GM13976 (cell line): ENCODE results near the gene GABARAPL2.

Source experiments
- DNase-seq: peaks from one replicate; pipeline ENCODE4 v3.0.0; 2012; ENCODE audit warnings: low spot score
- in situ Hi-C: fragments of 300-500 bp; cut with MboI; formaldehyde crosslinking; loops from one replicate; pipeline ENCODE4 v1.12.0; 2022; ENCODE audit warnings: low sequenced_read_pairs, mixed read lengths, inconsistent platforms; ENCODE audit not compliant: unreplicated experiment
- TF ChIP-seq, protein P1 (sequence below): IDR thresholded peaks from 2 replicates; pipeline ENCODE4 v1.5.1; 2012; ENCODE audit warnings: borderline replicate concordance, mild to moderate bottlenecking; ENCODE audit not compliant: insufficient read depth; ENCODE audit errors: extremely low read depth, missing control alignments, control extremely low read depth

Gene GABARAPL2

DNA sequence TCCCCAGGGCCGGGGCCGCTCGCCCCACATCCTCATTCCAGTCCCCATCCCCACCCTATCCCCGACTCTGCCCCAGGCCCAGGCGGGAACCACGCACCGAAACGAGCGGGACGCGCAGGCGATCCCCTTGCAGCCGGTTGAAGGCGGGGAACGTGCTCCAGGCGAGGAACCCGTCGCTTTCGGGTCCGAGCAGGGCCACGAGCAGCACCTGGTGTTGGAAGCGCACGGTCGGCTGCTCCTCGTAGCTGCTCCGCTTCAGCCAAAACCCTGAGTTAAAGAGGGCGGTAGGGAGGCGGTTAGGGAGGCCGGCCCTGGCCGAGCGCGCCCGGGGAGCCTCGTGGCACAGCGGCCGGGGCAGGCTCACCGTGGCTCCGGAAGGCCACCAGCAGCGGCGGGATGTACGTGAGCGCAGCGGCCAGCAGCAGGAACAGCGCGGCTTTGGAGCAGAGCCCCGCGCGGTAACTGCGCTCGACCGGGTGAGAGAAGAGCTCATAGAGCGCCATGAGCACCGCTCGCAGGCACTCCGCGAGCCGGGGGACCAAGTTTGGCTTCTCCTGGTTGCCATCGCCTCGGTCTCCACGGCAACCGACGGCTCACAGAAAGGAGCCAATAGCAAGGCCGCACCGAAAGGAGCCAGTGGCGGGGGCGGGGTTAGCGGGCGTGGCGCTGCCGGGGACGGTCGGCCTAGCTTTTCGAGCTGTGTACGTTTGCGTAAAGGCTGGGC is 10.3 kb upstream of the GABARAPL2 start, which contains the start of gene TMEM231:
TMEM231 (minus strand) TSS at position 546 of the 724 bp plus-strand sequence; CDS start at position 503, 43 bp downstream.
- in situ Hi-C loops = no loop called here
- peak; percentile 97 for DNase-seq
- TF ChIP-seq, protein P1, sequence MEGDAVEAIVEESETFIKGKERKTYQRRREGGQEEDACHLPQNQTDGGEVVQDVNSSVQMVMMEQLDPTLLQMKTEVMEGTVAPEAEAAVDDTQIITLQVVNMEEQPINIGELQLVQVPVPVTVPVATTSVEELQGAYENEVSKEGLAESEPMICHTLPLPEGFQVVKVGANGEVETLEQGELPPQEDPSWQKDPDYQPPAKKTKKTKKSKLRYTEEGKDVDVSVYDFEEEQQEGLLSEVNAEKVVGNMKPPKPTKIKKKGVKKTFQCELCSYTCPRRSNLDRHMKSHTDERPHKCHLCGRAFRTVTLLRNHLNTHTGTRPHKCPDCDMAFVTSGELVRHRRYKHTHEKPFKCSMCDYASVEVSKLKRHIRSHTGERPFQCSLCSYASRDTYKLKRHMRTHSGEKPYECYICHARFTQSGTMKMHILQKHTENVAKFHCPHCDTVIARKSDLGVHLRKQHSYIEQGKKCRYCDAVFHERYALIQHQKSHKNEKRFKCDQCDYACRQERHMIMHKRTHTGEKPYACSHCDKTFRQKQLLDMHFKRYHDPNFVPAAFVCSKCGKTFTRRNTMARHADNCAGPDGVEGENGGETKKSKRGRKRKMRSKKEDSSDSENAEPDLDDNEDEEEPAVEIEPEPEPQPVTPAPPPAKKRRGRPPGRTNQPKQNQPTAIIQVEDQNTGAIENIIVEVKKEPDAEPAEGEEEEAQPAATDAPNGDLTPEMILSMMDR = no peak

DNA sequence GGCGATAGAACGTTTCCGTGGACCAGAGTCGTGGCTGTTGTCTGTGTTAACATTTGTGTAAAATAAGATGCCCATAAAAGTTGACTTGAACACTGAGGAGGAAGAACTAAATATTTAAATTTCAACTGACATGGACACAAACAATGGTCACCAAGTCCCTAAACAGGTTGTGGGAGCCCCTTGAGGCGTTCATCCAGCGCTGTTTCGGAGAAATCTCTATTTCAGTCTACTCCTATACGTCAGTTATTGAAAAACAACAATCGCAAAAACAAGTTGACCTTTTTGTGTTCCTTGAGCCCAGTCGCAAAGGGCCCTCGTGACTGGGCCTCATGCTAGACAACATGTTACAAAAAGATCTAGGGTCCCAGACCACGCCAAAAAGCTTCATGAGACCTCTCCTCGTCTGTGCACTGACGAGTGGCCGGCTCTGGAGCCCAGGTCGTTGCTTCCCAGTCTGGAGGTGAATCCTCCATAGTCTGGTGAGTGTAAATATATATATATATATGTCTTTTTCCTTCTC is 9.7 kb upstream of the GABARAPL2 start:
- no peak for DNase-seq
- TF ChIP-seq, protein P1 = no peak
- in situ Hi-C loops = no loop called here

DNA sequence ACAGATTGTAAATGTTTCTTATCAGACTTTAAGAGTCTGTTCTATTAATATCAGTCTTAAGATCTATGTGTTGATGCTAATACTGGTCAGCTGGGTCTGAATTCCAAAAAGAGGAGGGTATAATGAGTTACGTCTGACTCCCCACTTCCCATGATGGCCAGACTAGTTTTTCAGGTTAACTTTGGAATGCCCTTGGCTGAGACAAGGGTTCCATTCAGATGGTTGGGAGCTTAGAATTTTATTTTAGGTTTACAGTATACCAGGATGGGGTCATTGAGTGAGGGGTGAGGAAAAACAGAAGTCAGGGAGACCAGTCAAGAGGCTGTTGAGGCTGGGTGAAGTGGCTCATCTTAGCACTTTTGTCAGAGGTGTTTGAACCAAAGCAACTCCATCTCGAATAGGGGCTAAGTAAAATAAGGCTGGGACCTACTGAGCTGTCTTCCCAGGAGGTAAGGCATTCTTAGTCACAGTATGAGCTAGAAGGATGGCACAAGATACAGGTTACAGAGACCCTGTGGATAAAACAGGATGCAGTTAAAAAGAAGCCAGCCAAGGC is 7.3 kb upstream of the GABARAPL2 start:
- in situ Hi-C loops = no loop called here
- no peak for DNase-seq
- TF ChIP-seq, protein P1 = no peak

DNA sequence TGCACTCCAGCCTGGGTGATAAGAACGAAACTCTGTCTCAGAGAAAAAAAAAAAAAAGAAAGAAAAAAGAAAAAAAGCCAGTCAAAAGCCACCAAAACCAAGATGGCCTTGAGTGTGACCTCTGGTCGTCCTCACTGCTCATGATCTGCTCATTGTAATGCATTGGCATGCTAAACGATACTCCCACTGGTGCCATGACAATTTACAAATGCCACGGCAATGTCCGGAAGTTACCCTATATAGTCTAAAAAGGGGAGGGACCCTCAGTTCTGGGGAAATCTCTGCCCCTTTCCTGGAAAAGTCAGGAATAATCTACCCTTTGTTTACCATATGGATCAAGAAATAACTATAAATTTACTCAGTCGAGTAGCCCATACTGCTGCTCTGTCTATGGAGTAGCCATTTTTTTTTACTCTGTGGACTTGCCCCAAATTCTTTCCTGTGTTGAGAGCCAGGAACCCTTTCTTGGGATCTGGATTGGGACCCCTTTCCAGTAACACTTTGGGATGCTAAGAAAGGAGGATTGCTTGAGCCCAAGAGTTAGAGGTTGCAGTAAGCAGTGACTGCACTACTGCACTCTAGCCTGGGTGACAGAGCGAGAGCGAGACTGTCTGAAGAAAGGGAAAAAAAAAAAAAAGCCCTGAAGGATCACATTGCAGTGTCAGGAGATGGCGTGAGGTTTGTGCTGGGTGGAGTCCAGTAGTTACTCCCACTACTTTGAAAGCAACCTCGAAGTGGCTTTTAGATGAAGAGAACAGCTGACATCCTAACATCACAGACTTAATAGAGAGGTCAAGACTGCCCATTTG is 6.4 kb upstream of the GABARAPL2 start:
- in situ Hi-C loops = no loop called here
- no peak for DNase-seq
- TF ChIP-seq, protein P1 = no peak

DNA sequence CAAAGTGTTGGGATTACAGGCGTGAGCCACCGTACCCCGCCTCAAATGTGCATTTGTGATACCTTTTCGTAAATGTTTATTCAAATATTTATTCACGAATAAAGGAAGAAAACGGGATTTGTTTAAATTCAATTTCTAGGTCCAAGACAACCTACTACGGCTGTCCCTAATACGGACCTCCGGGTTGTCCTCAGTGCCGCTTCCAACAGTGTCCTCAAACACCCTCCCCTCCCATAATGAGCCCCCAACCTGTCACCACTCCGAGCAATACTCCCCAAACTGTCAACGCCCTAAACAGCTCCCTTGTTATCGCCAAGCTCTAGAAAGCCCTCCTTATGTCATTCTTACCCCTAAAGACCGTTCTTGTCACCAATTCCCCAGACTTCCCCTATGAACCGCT is 539 bp upstream of the GABARAPL2 start:
- TF ChIP-seq, protein P1 = no peak
- in situ Hi-C loops = no loop called here
- DNase-seq = no peak

DNA sequence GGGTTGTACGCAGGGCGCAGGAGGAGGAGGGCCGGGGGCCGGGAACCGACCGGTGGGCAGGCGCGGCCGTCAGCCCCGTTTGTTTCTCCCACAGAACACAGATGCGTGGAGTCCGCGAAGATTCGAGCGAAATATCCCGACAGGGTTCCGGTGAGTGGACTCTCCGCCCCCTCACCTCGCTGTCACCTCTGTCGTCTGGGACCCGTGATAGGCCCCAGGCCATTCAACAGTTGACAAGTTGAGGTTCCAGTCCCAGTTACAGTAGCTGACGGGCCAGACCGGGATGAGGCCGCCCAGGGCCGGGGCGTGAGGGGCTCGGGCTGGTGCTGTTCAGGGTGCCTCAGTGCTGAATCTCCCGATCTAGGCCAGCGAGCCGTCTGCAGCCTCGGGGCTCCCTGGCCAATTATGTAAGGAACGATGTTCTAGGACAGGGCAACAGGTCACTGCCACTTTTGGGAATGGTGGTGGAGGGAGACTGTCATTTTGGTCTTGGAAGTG is 628 bp downstream of the GABARAPL2 start:
- DNase-seq = peak; percentile 24
- TF ChIP-seq, protein P1 = no peak
- in situ Hi-C loops = no loop called here
